Measurements from ENCODE around the gene RPS15.

GRCh38 chr19:1457892-1458291, 19.7 kb downstream of the RPS15 start:
- TF ChIP-seq CTCF (IDR thresholded peaks at IDR 0.05; ENCODE audit: extremely low read depth in 1 of 2, insufficient read depth in 1 of 2, low read depth in 1 of 2, low read length in 2 of 2) (no peak), EZH2 (IDR thresholded peaks at IDR 0.05; ENCODE audit: borderline replicate concordance, low read depth, low read length, severe bottlenecking) (no peak), POLR2AphosphoS5 (IDR thresholded peaks at IDR 0.05; ENCODE audit: insufficient read depth, low read depth, low read length) (no peak), MYC (IDR thresholded peaks at IDR 0.05; ENCODE audit: low read depth, low read length) (no peak), MAX (IDR thresholded peaks at IDR 0.05; ENCODE audit: insufficient read depth, insufficient read length) (no peak), POLR2A (IDR thresholded peaks at IDR 0.05; ENCODE audit: low read depth, low read length) (no peak), FOS (IDR thresholded peaks at IDR 0.05; ENCODE audit: borderline replicate concordance, insufficient read depth, low read length) (no peak), GATA2 (IDR thresholded peaks at IDR 0.05; ENCODE audit: insufficient read depth, insufficient read length, low read depth, low read length) (no peak)
